Spleen (tissue), 11 donors: Measurements from ENCODE around the gene CDC42EP5. TPM values are rescaled to one million over a fixed set of nuclear protein-coding genes. Genes with fewer than 3 reads are reported as not detected.

Experiments used
- DNase-seq: peaks from one replicate; pipeline ENCODE4 v3.0.0-alpha.2; 2020
- H3K27ac ChIP-seq, 8 donors: fragments of 200-600 bp; sonication (generic) in 7 of 8; 1 replicate in 4 of 8; 2 replicates in 4 of 8; pipeline versions ENCODE4 v1.5.0 to v1.8.0; 2016 to 2021; ENCODE audit warnings: inconsistent platforms in 4 of 8, mild to moderate bottlenecking in 4 of 8, moderate library complexity in 1 of 8
- H3K27me3 ChIP-seq, 7 donors: fragments of 200-600 bp; sonication (generic) in 6 of 7; replicated peaks in 1 of 7; 1 replicate in 4 of 7; 2 replicates in 3 of 7; pipeline versions ENCODE4 v1.5.0 to v1.8.0; 2016 to 2021; ENCODE audit warnings: inconsistent platforms in 3 of 7, mild to moderate bottlenecking in 1 of 7
- H3K36me3 ChIP-seq, 6 donors: fragments of 200-600 bp; sonication (generic) in 5 of 6; 1 replicate in 4 of 6; 2 replicates in 2 of 6; pipeline versions ENCODE4 v1.5.0 to v1.8.0; 2016 to 2021; ENCODE audit warnings: inconsistent platforms in 2 of 6
- H3K4me1 ChIP-seq, 6 donors: fragments of 200-600 bp; sonication (generic) in 5 of 6; 1 replicate in 3 of 6; 2 replicates in 3 of 6; pipeline versions ENCODE4 v1.5.0 to v1.8.0; 2016 to 2021; ENCODE audit warnings: inconsistent platforms in 3 of 6
- H3K4me3 ChIP-seq, 8 donors: fragments of 200-600 bp; sonication (generic) in 7 of 8; 1 replicate in 4 of 8; 2 replicates in 4 of 8; pipeline versions ENCODE4 v1.5.0 to v1.8.0; 2016 to 2021; ENCODE audit warnings: inconsistent platforms in 4 of 8, mild to moderate bottlenecking in 4 of 8, moderate library complexity in 2 of 8
- H3K9me3 ChIP-seq, 8 donors: fragments of 200-600 bp; sonication (generic) in 7 of 8; 1 replicate in 4 of 8; 2 replicates in 4 of 8; pipeline versions ENCODE4 v1.5.0 to v1.8.0; 2016 to 2021; ENCODE audit warnings: inconsistent platforms in 4 of 8
- CTCF ChIP-seq, 11 experiments: fragments of 200-600 bp in 7 of 11; fragments of 450-650 bp in 4 of 11; sonication (generic) in 4 of 11; IDR thresholded peaks in 8 of 11; conservative IDR thresholded peaks in 3 of 11; 1 replicate in 7 of 11; 2 replicates in 4 of 11; pipeline versions ENCODE4 v1.4.0 to v1.8.0; 2016 to 2021; ENCODE audit warnings: antibody characterized with exemption in 11 of 11, inconsistent platforms in 4 of 11, mild to moderate bottlenecking in 1 of 11
- POLR2A ChIP-seq, 3 donors: fragments of 450-650 bp; IDR thresholded peaks; one replicate each; pipeline ENCODE4 v1.5.1; 2017; ENCODE audit warnings: antibody characterized with exemption in 3 of 3, mild to moderate bottlenecking in 1 of 3
- POLR2AphosphoS5 ChIP-seq, 3 donors: sonication (generic); formaldehyde crosslinking; IDR thresholded peaks; one replicate each; pipeline ENCODE4 v1.5.1; 2017; ENCODE audit warnings: antibody characterized with exemption in 3 of 3
- WGBS, 5 donors: extraction: QIAGEN DNeasy Blood & Tissue Kit in 3 of 5; methylation state at CpG; one replicate each; pipeline versions ENCODE4 v1.1.5 to v1.1.7; 2013 to 2018; 5-methylcytosine and 5-hydroxymethylcytosine counted together
- intact Hi-C: fragments of 100-400 bp; cut with DNase I; formaldehyde crosslinking; loops from one replicate; pipeline ENCODE4 v1.15.0; 2023; ENCODE audit warnings: low total_unique reads
- polyA plus RNA-seq, 3 donors: library from polyadenylated mRNA; stranded (reverse); fragments of 200-250 nt; gene quantifications; one replicate each; pipeline ENCODE4 v1.2.1, GENCODE V29; 2013
- total RNA-seq, 7 donors: library from RNA; depleted of rRNA in 3 of 7; stranded (reverse); fragments of >200 nt in 3 of 7; fragmentation: NEBNext Ultra II Directional in 4 of 7; extraction: Animal tissue kit (Norgen Biotek cat#: 25700) in 4 of 7; gene quantifications; one replicate each; pipeline versions ENCODE4 v1.1.0 to v1.2.1, GENCODE V29; 2016 to 2021
- donor health status: healthy with polysubstance abuse.
- donor health status: DM: no; HTN: no; CAD: no; lungs with moderate emphysema.
- donor health status: DM: no; HTN: no; CAD: no.
- donor health status: Bipolar disorder and iron deficiency.
- donor health status: healthy.
- donor health status: DM: no; HTN: no; CAD: no.
- donor health status: DM: yes; HTN: yes; CAD: no.

Gene CDC42EP5
- total and polyA plus RNA-seq, 10 donors, result 6.6 to 16.1 (median 13.1) TPM

GRCh38 chr19:54460230-54461005, 12.7 kb downstream of the CDC42EP5 start:
- Histone ChIP-seq H3K27ac (peak overlapping the region in 6 of 8 donors; percentile 4 to 99 (median 46)), H3K4me3 (no peak overlapping the region), H3K9me3 (no peaks in the 10 kb centered on the region), H3K27me3 (peaks cover 0 to 2% (median 0%) of the 10 kb centered on the region in 7 donors), H3K36me3 (peaks cover 9 to 72% (median 69%) of the 10 kb centered on the region in 6 donors), H3K4me1 (peaks cover 11 to 73% (median 47%) of the 10 kb centered on the region in 6 donors)
- DNase-seq, result peak; percentile 79
- TF ChIP-seq POLR2A (IDR thresholded peaks at IDR 0.05), result no peak
- no peak for TF ChIP-seq CTCF (IDR thresholded peaks at IDR 0.05 in 8 of 11, conservative IDR thresholded peaks at IDR 0.05 in 3 of 11)
- TF ChIP-seq POLR2AphosphoS5 (IDR thresholded peaks at IDR 0.05), result peak in 1 of 3 donors; percentile 58
- intact Hi-C loops, result no loop called here
- WGBS, 5 donors, result 68 to 78% (median 75%) methylated on average over 24 to 38 of the region's 39 CpGs

GRCh38 chr19:54459282-54460229, 13.5 kb downstream of the CDC42EP5 start:
- no peaks in the 10 kb centered on the region for H3K9me3 ChIP-seq
- intact Hi-C loops, result no loop called here
- 72 to 84% (median 74%) methylated on average over 11 to 16 of the region's 16 CpGs for WGBS, 5 donors
- H3K4me3 ChIP-seq, result no peak overlapping the region
- H3K27ac ChIP-seq, result peak overlapping the region in 6 of 8 donors; percentile 4 to 99 (median 46)
- no peak for TF ChIP-seq CTCF (IDR thresholded peaks at IDR 0.05 in 8 of 11, conservative IDR thresholded peaks at IDR 0.05 in 3 of 11)
- no peak for TF ChIP-seq POLR2AphosphoS5 (IDR thresholded peaks at IDR 0.05)
- no peak for TF ChIP-seq POLR2A (IDR thresholded peaks at IDR 0.05)
- peaks cover 13 to 81% (median 78%) of the 10 kb centered on the region in 6 donors for H3K36me3 ChIP-seq
- H3K27me3 ChIP-seq, result no peaks in the 10 kb centered on the region
- H3K4me1 ChIP-seq, result peaks cover 11 to 71% (median 45%) of the 10 kb centered on the region in 6 donors
- DNase-seq, result no peak

GRCh38 chr19:54458648-54459281, 14.3 kb downstream of the CDC42EP5 start:
- TF ChIP-seq POLR2AphosphoS5 (IDR thresholded peaks at IDR 0.05) (peak in 1 of 3 donors; percentile 10), POLR2A (IDR thresholded peaks at IDR 0.05) (no peak), CTCF (IDR thresholded peaks at IDR 0.05 in 8 of 11, conservative IDR thresholded peaks at IDR 0.05 in 3 of 11) (no peak)
- no peak overlapping the region for H3K4me3 ChIP-seq
- peak overlapping the region in 2 of 8 donors; percentile 16 to 54 for H3K27ac ChIP-seq
- intact Hi-C loops, result no loop called here
- H3K4me1 ChIP-seq, result peaks cover 11 to 68% (median 44%) of the 10 kb centered on the region in 6 donors
- 88 to 92% (median 89%) methylated on average over 10 to 11 of the region's 11 CpGs for WGBS, 5 donors
- H3K36me3 ChIP-seq, result peaks cover 15 to 89% (median 86%) of the 10 kb centered on the region in 6 donors
- DNase-seq, result peak; percentile 73
- no peaks in the 10 kb centered on the region for H3K27me3 ChIP-seq
- no peaks in the 10 kb centered on the region for H3K9me3 ChIP-seq
